CD4-positive, alpha-beta T cell treated with Interleukin-17A for 4 hours (primary cell): ENCODE data around the gene HELZ.

Experiments
- DNase-seq: peaks from one replicate; pipeline ENCODE4 v3.0.0-alpha.2; 2020; ENCODE audit warnings: mixed read lengths

HELZ gene

GRCh38 chr17:67071595-67071994 lies 173.4 kb downstream of the HELZ start:
- DNase-seq, result no peak

GRCh38 chr17:67069603-67070136 lies 175.3 kb downstream of the HELZ start:
- no peak for DNase-seq

GRCh38 chr17:67068999-67069398 lies 176.0 kb downstream of the HELZ start:
- no peak for DNase-seq

- no peak for DNase-seq
Measured at GRCh38 chr17:67067571-67068482, 177.2 kb downstream of the HELZ start.

GRCh38 chr17:67066717-67067116 lies 178.3 kb downstream of the HELZ start:
- DNase-seq, result no peak

GRCh38 chr17:67063141-67063540 lies 181.9 kb downstream of the HELZ start:
- no peak for DNase-seq

DNA sequence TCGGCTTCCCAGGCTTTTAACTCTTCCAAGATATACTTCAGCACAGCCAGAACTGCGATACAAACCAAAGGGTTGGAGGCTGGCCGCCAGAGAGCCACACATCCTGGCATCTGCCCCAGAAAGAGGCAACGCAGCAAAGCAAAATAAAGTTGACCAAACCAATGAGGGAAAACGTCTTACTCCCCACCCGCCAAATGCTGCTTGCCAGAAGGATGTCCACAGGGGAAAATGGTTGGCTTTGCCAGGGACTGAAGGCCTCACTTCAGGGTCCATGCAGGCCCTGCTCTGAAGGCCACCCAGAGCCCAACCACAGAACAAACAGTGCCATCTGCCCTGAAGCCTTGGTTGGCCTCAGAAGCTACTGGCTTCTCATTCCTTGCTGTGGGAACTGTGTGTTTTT lies 185.6 kb downstream of the HELZ start:
- DNase-seq, result no peak

DNA sequence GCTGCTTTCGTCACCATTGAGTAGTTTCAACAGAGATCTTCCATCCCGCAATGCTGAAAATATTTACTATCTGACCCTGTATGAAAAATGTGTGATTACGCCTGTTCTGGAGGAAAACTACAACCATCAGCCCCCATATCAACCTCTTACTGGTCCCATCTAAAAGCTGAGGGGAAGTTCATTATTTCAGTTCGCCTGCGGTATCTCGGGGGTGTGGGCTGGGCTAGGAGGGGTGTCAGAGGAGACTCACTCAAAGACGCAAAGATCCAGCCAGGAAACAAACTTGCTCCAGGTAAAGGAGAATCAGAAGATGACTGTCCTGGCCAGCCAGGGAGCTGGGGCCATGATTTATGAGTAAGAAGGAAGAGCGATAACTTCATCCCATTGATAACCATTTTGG lies 187.0 kb downstream of the HELZ start:
- no peak for DNase-seq

DNA sequence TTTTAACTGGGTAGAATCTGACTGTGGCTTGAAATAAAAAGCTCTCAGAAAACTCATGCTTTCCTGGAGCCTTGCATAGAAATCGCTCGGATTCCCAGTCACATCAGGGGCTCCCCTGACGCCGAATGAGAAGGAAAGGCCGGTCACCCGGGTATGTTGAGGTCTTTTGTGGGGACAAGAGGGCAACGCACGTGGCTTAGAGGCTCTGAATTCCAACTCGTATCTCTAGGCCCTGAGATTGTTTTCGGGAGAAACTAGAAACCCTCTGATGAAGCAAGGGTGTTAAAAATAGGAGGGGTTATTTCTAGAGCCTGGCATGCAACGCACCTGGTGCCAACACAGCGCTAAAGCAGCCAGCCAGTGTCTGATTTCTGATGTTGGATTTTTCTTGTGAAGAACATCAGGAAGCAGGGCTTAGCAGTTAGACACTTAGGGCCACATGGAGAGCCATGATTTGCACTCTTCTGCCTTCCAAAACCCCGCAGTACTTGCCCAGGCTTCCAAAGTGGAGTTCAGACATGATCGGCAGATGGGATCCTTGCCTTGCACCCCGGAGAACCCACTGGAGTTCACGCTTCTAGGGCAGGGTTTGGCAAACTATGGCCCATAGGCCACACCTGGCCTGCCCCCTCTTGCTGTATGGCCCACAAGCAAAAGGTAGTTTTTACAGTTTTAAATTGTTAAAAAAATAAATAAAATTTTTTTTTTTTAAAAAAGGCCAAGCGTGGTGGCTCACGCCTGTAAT lies 188.1 kb downstream of the HELZ start:
- no peak for DNase-seq

DNA sequence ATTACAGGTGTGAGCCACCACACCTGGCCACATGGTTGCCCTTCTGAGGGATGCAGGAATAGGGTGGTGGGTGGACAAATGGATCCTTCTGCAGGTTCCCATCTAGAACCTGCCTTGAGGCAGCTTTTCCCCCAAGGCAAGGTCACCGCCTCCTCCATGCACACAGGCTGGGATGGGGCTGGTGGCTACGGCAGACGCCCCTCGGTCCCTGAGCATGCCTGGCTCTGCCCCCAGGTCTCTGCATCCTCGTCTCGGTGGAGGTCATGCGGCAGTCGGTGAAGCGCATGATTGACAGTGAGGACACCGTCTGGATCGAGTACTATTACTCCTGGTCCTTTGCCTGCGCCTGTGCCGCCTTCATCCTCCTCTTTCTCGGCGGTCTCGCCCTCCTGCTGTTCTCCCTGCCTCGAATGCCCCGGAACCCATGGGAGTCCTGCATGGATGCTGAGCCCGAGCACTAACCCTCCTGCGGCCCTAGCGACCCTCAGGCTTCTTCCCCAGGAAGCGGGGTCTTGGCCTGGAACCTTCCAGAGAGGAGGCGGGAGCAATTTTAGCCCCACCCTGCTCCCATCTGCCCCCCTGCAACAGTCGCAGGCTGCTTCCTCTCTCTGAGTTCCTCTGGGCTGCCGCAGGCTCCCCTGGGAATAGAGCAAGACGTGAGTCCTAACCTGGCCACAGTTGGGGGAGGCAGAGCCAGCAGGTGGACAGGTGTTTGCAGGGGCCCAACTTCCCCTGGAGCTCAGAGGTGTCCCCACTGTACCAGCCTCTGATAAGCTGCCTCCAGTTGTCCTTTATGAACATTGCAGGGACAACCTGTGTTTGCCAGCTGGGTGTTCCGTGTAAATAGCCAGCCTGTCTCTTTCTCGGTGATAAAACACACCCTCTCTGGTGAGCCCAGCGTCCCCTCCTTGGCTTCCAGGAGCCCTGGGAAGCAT lies 188.9 kb downstream of the HELZ start:
- no peak for DNase-seq

- no peak for DNase-seq
Measured at GRCh38 chr17:67055041-67055443, 190.0 kb downstream of the HELZ start.

DNA sequence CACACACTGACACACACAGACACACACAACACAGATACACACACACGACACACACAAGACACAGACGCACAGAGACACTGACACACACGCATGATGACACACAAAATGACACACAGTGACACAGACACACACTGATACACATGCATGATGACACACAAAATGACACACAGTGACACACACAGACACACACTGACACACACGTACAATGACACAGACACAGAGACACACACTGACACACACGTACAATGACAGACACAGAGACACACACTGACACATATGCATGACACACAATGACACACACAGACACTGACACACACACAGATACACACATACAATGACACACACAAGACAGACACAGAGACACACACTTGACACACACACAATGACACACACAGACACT lies 190.4 kb downstream of the HELZ start:
- DNase-seq, result no peak

- no peak for DNase-seq
Measured at GRCh38 chr17:67054011-67054591, 190.9 kb downstream of the HELZ start.

- DNase-seq, result no peak
Measured at GRCh38 chr17:67053438-67054000, 191.5 kb downstream of the HELZ start.

DNA sequence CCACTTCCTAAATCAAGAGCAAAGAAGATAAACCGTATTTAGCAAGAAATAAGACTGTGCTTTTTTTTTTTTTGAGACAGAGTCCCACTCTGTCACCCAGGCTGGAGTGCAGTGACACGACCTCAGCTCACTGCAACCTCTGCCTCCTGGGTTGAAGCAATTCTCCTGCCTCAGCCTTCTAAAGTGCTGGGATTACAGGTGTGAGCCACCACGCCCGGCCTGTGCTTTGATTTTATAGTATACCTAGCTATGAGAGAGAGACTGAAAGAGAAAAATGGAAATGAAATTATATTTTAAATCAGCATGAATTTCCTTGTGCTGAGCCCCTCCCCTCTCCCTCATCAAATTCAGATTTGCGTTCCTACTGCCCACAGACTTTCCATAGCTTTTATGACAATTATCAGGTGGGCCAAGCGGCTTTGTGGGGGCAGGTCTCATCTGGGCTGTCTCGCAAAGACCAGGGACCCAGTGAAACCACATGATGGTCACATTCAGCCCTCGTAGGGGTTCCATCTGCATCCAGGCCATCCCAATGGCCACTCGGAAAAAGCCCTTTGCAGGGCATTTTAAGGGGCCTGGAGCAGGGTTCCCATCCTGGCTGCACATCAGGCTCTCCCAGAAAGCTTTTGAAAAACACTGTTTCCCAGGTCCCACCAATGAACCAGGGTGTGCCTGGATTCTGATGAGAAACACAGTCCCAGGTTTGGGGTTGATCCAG lies 192.1 kb downstream of the HELZ start:
- DNase-seq, result no peak

DNA sequence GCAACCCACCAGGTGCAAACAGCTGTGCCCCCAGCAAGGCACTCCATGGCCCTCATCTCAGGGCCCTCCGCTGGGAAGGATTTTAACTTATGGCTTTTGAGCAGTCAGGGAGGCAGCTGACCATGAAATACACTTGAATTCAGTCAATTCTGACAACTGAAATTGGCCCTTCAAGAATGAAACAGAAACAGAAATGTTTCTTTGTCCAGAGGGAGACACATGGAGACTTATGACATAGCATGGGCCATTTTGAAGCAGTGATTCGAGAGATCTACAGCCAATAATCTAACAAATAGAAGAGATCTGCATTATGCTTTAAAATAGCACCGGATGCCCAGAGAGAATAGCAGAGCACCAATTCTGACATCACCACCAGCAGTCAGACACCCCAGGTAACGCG lies 193.2 kb downstream of the HELZ start:
- no peak for DNase-seq

DNA sequence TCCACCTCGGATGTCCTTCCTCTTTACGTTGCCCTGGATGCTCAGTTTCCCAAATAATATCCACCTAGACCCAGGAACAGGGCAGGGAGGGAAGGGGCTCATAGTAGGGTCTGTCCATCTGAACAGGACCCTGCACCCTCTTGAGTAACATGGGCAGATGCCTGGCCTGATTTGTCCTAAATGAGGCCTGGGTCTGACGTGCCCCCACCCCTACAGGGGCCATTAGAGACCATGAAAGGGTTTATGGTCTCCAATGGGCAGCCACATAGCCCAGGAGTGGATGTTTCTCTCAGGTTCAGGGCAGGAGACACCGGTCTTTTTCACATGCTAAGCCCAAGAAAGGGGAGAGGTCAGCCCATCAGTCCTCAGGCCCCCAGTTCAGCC lies 193.8 kb downstream of the HELZ start:
- DNase-seq, result no peak

DNA sequence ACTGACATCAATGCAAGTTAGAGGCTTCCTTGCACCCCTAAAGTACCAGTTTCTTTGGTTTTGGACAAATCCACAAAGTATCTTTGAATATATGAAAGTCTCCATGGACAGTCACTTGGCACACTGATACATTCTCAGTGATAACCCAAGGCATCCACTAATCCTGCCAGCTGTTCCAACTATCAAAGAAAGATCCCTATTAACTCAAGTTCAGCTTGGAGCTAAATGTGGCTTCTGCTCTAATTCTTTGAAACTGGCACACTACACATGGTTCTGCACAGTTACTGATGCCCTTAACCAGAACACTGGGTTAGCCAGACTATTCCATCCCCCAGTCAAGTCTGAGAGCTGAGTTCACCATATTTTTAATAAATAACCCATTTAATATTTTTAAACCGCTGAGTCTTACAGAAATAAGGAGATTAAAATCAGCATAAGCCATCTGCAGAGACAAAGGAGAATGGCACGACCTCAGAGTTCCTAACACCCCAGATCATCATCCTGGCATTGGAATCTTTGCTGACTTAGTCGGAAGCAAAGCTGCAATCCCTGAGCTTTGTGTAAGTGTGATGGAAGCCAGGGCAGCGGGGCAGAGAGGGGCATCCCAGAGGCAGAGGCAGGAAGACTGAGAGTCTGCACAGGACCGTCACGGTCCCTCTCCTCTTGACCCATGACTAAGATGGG lies 194.4 kb downstream of the HELZ start:
- no peak for DNase-seq

DNA sequence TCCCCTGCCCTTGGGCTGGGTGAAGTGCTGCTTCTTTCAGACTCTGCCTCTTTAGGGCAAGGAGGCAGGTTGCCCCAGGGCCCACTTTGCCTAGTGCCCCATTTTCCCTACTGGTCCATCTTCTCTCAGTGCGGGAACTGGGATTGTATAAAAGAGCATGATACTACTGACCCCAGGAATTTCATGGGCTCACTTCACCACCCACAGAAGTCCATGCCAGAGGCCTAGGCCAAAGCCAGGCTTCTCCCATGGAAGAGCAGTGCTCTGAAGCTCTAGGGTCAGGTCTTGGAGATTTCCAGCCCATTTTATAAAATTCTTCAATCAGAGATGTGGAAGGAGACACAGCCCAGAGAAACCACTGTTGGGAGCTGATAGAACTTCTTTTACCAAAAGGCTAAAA lies 194.9 kb downstream of the HELZ start:
- no peak for DNase-seq

DNA sequence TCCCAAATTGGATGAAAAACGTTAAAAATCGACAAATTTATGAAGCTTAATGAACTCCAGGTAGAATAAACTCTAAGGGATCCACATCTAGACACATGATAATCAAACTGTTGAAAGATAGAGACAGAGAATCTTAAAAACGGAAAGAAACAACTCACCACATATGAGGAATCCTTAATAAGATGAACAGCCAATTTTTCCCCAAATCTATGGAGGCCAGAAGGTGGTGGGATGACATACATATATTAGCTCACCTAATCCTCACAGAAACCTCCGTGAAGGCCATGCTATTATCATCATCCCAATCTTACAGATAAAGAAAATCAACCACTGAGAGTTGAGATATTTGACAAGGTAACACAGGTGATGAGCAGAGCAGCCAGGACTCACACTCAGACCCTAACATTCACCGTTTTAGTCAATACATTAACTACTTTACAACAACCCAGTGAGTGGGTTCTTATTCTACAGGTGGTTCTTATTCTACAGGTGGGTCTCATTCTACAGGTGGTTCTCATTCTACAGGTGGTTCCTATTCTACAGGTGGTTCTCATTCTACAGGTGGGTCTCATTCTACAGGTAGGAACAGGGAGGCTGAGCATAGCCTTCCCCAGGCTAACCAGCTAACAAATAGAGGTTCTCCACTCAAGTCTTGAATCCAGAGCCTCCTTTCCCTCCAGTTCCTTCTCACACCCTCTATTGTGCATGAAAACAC lies 195.8 kb downstream of the HELZ start:
- DNase-seq, result no peak
